CD14-positive monocyte (primary cell): ENCODE data around the gene FOXP1. TPM values are rescaled to one million over a fixed set of nuclear protein-coding genes. Genes with fewer than 3 reads are reported as not detected.
A peak's percentile ranks its signal among the peaks of the same experiment; 100 is the strongest.

ENCODE experiments used
- DNase-seq, 3 donors: peaks; one replicate each; pipeline ENCODE4 v3.0.0-alpha.2; 2011 to 2022
- H2AFZ ChIP-seq: 2 replicates; pipeline ENCODE4 v1.6.0; 2012; ENCODE audit warnings: mild to moderate bottlenecking, low read depth, low read length, inconsistent platforms; ENCODE audit not compliant: insufficient read depth, poor library complexity, severe bottlenecking
- H3K27ac ChIP-seq, 2 donors: 1 replicate in 1 of 2; 2 replicates in 1 of 2; pipeline ENCODE4 v1.5.1; 2012 to 2013; ENCODE audit warnings: low read length in 2 of 2, control low read depth in 1 of 2, inconsistent platforms in 1 of 2, low read depth in 1 of 2, mild to moderate bottlenecking in 1 of 2
- H3K27me3 ChIP-seq, 2 donors: one replicate each; pipeline versions ENCODE4 v1.6.0 to v1.6.1; 2011 to 2013; ENCODE audit warnings: low read length in 2 of 2; ENCODE audit not compliant: control insufficient read depth in 2 of 2, insufficient read depth in 2 of 2
- H3K36me3 ChIP-seq, 2 donors: replicated peaks in 1 of 2; 1 replicate in 1 of 2; 2 replicates in 1 of 2; pipeline versions ENCODE4 v1.5.1 to v1.6.1; 2012 to 2013; ENCODE audit warnings: low read length in 2 of 2, control low read depth in 1 of 2, inconsistent platforms in 1 of 2, mild to moderate bottlenecking in 1 of 2; ENCODE audit not compliant: insufficient read depth in 2 of 2, control insufficient read depth in 1 of 2
- H3K4me1 ChIP-seq, 2 donors: 1 replicate in 1 of 2; 2 replicates in 1 of 2; pipeline versions ENCODE4 v1.5.1 to v1.6.1; 2012 to 2013; ENCODE audit warnings: low read length in 2 of 2, control low read depth in 1 of 2, inconsistent platforms in 1 of 2, mild to moderate bottlenecking in 1 of 2, moderate library complexity in 1 of 2; ENCODE audit not compliant: insufficient read depth in 2 of 2, control insufficient read depth in 1 of 2
- H3K4me2 ChIP-seq: replicated peaks from 2 replicates; pipeline ENCODE3; 2012; ENCODE audit warnings: low read length, moderate library complexity, mild to moderate bottlenecking; ENCODE audit not compliant: poor library complexity, severe bottlenecking; ENCODE audit errors: extremely low read depth
- H3K4me3 ChIP-seq, 3 experiments: fragments of 200-600 bp in 1 of 3; sonication (generic) in 1 of 3; replicated peaks in 1 of 3; 1 replicate in 2 of 3; 2 replicates in 1 of 3; pipeline ENCODE4 v1.5.1; 2011 to 2013; ENCODE audit warnings: low read length in 3 of 3, mild to moderate bottlenecking in 3 of 3, control low read depth in 2 of 3, low read depth in 2 of 3, inconsistent platforms in 1 of 3, moderate library complexity in 1 of 3
- H3K79me2 ChIP-seq: 2 replicates; pipeline ENCODE4 v1.6.0; 2012; ENCODE audit warnings: mild to moderate bottlenecking, control low read depth, inconsistent platforms, low read length, moderate library complexity; ENCODE audit not compliant: insufficient read depth
- H3K9ac ChIP-seq: 2 replicates; pipeline ENCODE4 v1.6.0; 2017; ENCODE audit warnings: low read length, mild to moderate bottlenecking; ENCODE audit not compliant: insufficient read depth, poor library complexity, severe bottlenecking
- H3K9me3 ChIP-seq, 2 donors: replicated peaks in 1 of 2; 1 replicate in 1 of 2; 2 replicates in 1 of 2; pipeline versions ENCODE4 v1.5.1 to v1.6.1; 2012 to 2013; ENCODE audit warnings: low read length in 2 of 2, control low read depth in 1 of 2; ENCODE audit not compliant: control insufficient read depth in 1 of 2, insufficient read depth in 1 of 2
- H4K20me1 ChIP-seq: 2 replicates; pipeline ENCODE4 v1.6.0; 2012; ENCODE audit warnings: mild to moderate bottlenecking, low read length, control low read depth, moderate library complexity; ENCODE audit not compliant: insufficient read depth
- H3K27ac Mint-ChIP-seq, 7 donors: one replicate each; pipeline ENCODE4 v1.8.0; 2020; ENCODE audit warnings: mild to moderate bottlenecking in 7 of 7, mixed read lengths in 7 of 7, moderate library complexity in 6 of 7, inconsistent platforms in 2 of 7
- H3K27me3 Mint-ChIP-seq, 3 donors: one replicate each; pipeline ENCODE4 v1.8.0; 2021 to 2022; ENCODE audit warnings: low read depth in 3 of 3, mild to moderate bottlenecking in 3 of 3, mixed read lengths in 3 of 3, moderate library complexity in 3 of 3, inconsistent platforms in 1 of 3
- H3K36me3 Mint-ChIP-seq, 2 donors: one replicate each; pipeline ENCODE4 v1.8.0; 2020; ENCODE audit warnings: mixed read lengths in 2 of 2, inconsistent platforms in 1 of 2, mild to moderate bottlenecking in 1 of 2
- H3K4me1 Mint-ChIP-seq: one replicate; pipeline ENCODE4 v1.8.0; 2020; ENCODE audit warnings: mild to moderate bottlenecking, mixed read lengths
- H3K4me3 Mint-ChIP-seq, 2 donors: one replicate each; pipeline ENCODE4 v1.8.0; 2020; ENCODE audit warnings: mild to moderate bottlenecking in 2 of 2, mixed read lengths in 2 of 2, moderate library complexity in 1 of 2
- H3K9me3 Mint-ChIP-seq, 7 donors: one replicate each; pipeline ENCODE4 v1.8.0; 2020 to 2022; ENCODE audit warnings: mixed read lengths in 7 of 7, mild to moderate bottlenecking in 6 of 7, moderate library complexity in 6 of 7, inconsistent platforms in 2 of 7
- CTCF ChIP-seq: fragments of 200-600 bp; IDR thresholded peaks from one replicate; pipeline ENCODE4 v1.8.0; 2022; ENCODE audit warnings: antibody characterized with exemption, mild to moderate bottlenecking
- WGBS: methylation state at CpG from one replicate; pipeline ENCODE4 v1.1.5; 2013; ENCODE audit warnings: missing lambda C conversion rate; ENCODE audit not compliant: insufficient coverage; 5-methylcytosine and 5-hydroxymethylcytosine counted together
- intact Hi-C, 2 donors: fragments of 100-400 bp; cut with micrococcal nuclease; formaldehyde crosslinking; loops; one replicate each; pipeline versions ENCODE4 v1.15.0 to v1.15.1; 2023
- polyA plus RNA-seq, 3 donors: library from polyadenylated mRNA; depleted of rRNA in 1 of 3; unstranded in 2 of 3; stranded (reverse) in 1 of 3; fragments of 300-500 nt in 2 of 3; fragments of >200 nt in 1 of 3; fragmentation: Illumina TruSeq in 2 of 3; gene quantifications; 1 replicate in 2 of 3; 2 replicates in 1 of 3; pipeline ENCODE4 v1.2.3, GENCODE V29; 2012 to 2021

The FOXP1 gene
- polyA plus RNA-seq, 3 donors, result 25.7 to 42.6 (median 27.8) TPM

- Histone ChIP-seq H3K27me3 (no peaks in the 10 kb centered on the region), H4K20me1 (peaks cover 3% of the 10 kb centered on the region), H3K4me1 (peaks cover 38 to 52% of the 10 kb centered on the region in 2 donors), H3K9me3 (no peaks in the 10 kb centered on the region), H3K4me3 (peak overlapping the region; percentile 91 to 99 (median 99)), H3K27ac (peak overlapping the region; percentile 10 to 92), H3K36me3 (peaks cover 3 to 10% of the 10 kb centered on the region in 2 donors), H3K4me2 (peak overlapping the region; percentile 95), H3K79me2 (peaks cover 97% of the 10 kb centered on the region), H2AFZ (peak overlapping the region; percentile 88), H3K9ac (peak overlapping the region; percentile 45)
- peaks cover 0 to 2% (median 0%) of the 10 kb centered on the region in 3 donors for H3K27me3 Mint-ChIP-seq
- no peak for DNase-seq
- H3K27ac Mint-ChIP-seq, result peak overlapping the region; percentile 81 to 99 (median 92)
- 0% methylated on average over 2 of the region's 7 CpGs for WGBS
- no peak for TF ChIP-seq CTCF
- H3K4me1 Mint-ChIP-seq, result peaks cover 51% of the 10 kb centered on the region
- H3K9me3 Mint-ChIP-seq, result peaks cover 0 to 3% (median 0%) of the 10 kb centered on the region in 7 donors
- peak overlapping the region; percentile 92 to 96 for H3K4me3 Mint-ChIP-seq
- intact Hi-C loops, result no loop called here
- H3K36me3 Mint-ChIP-seq, result peaks cover 8 to 13% of the 10 kb centered on the region in 2 donors
Observed at GRCh38 chr3:71579326-71579934, 4.1 kb downstream of the FOXP1 start.

GRCh38 chr3:71578054-71578751 is 5.3 kb downstream of the FOXP1 start:
- H4K20me1 ChIP-seq, result peaks cover 3% of the 10 kb centered on the region
- H3K36me3 ChIP-seq, result peaks cover 3 to 17% of the 10 kb centered on the region in 2 donors
- H3K27me3 ChIP-seq, result no peaks in the 10 kb centered on the region
- H3K4me1 Mint-ChIP-seq, result peaks cover 51% of the 10 kb centered on the region
- no peak overlapping the region for H3K9ac ChIP-seq
- intact Hi-C loops, result no loop called here
- peak overlapping the region in 1 of 2 donors; percentile 62 for H3K4me3 Mint-ChIP-seq
- H3K27ac Mint-ChIP-seq, result peak overlapping the region; percentile 47 to 85 (median 74)
- no peaks in the 10 kb centered on the region for H3K27me3 Mint-ChIP-seq
- no peak overlapping the region for H2AFZ ChIP-seq
- H3K4me2 ChIP-seq, result peak overlapping the region; percentile 95
- H3K27ac ChIP-seq, result peak overlapping the region in 1 of 2 donors; percentile 92
- TF ChIP-seq CTCF, result no peak
- peaks cover 0 to 3% (median 0%) of the 10 kb centered on the region in 7 donors for H3K9me3 Mint-ChIP-seq
- H3K4me1 ChIP-seq, result peaks cover 38 to 51% of the 10 kb centered on the region in 2 donors
- DNase-seq, result peak; percentile 13 to 56 (median 39)
- peak overlapping the region in 1 of 3 experiments; percentile 91 for H3K4me3 ChIP-seq
- peaks cover 8 to 18% of the 10 kb centered on the region in 2 donors for H3K36me3 Mint-ChIP-seq
- no CpG with 5 or more reads among the region's 6 CpGs for whole genome bisulfite sequencing
- peaks cover 100% of the 10 kb centered on the region for H3K79me2 ChIP-seq
- no peaks in the 10 kb centered on the region for H3K9me3 ChIP-seq
